GM23338 (cell line): ENCODE data around the gene RFNG.

ENCODE experiments used
- EZH2 ChIP-seq: fragments of 200-600 bp; sonication (generic); IDR thresholded peaks from one replicate; pipeline ENCODE4 v1.8.0; 2017; ENCODE audit warnings: antibody characterized with exemption, mild to moderate bottlenecking, low read depth; ENCODE audit not compliant: unreplicated experiment
- EZH2phosphoT487 ChIP-seq: fragments of 200-600 bp; sonication (generic); IDR thresholded peaks from one replicate; pipeline ENCODE4 v1.8.1; 2018; ENCODE audit warnings: antibody characterized with exemption; ENCODE audit not compliant: unreplicated experiment
- JUNB ChIP-seq: IDR thresholded peaks from one replicate; pipeline ENCODE4 v1.6.1; 2016; ENCODE audit warnings: antibody characterized with exemption; ENCODE audit not compliant: unreplicated experiment
- POLR2AphosphoS5 ChIP-seq: IDR thresholded peaks from 2 replicates; pipeline ENCODE4 v1.6.1; 2016; ENCODE audit warnings: antibody characterized with exemption, low read depth
- STAT1 ChIP-seq: IDR thresholded peaks from one replicate; pipeline ENCODE4 v1.6.1; 2016; ENCODE audit warnings: antibody characterized with exemption; ENCODE audit not compliant: unreplicated experiment
- ZNF331 ChIP-seq: fragments of 250-450 bp; sonication (Bioruptor Pico); IDR thresholded peaks from 2 replicates; pipeline ENCODE4 v1.5.0; 2020; ENCODE audit warnings: low read depth, mild to moderate bottlenecking, moderate library complexity
- TF ChIP-seq, protein P1 (sequence below), 2 experiments: fragments of 200-600 bp in 1 of 2; sonication (generic) in 1 of 2; conservative IDR thresholded peaks; 2 replicates each; pipeline versions ENCODE4 v1.5.1 to v1.6.1; 2016 to 2017; ENCODE audit warnings: antibody characterized with exemption in 2 of 2, low read depth in 2 of 2, mild to moderate bottlenecking in 2 of 2, moderate library complexity in 1 of 2
- TF ChIP-seq, protein P2 (sequence below): IDR thresholded peaks from 2 replicates; pipeline ENCODE4 v1.6.1; 2016; ENCODE audit warnings: antibody characterized with exemption
- TF ChIP-seq, protein P3 (sequence below): IDR thresholded peaks from one replicate; pipeline ENCODE4 v1.6.1; 2018; ENCODE audit warnings: antibody characterized with exemption; ENCODE audit not compliant: unreplicated experiment

DNA sequence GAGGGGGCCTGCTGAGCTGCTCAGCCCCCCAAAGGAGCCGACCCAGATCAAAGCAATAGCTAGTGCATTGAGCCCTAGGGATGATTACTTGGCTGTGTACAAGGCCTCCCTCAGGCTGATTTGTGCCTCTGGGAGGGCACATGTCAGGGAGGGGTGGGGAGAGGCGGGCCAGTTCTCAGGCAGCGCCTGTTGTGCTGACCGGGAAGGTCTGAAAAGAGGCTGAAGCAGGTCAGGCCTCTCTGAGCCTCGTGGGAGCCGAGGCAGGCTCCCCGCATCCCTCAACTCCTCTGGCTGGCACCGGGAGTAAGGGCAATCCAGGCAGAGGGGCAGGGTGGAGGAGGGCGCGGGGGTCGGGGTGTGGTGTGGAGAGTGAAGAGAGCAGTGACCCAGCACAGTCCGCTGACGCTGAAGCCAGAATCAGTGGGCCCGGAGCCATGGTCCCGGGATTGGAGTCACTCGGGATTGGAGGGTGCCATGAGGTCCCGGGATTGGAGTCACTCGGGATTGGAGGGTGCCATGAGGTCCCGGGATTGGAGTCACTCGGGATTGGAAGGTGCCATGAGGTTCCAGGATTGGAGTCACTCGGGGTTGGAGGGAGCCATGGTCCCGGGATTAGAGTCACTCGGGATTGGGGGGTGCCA lies 17.1 kb downstream of the RFNG start:
- TF ChIP-seq, protein P1, sequence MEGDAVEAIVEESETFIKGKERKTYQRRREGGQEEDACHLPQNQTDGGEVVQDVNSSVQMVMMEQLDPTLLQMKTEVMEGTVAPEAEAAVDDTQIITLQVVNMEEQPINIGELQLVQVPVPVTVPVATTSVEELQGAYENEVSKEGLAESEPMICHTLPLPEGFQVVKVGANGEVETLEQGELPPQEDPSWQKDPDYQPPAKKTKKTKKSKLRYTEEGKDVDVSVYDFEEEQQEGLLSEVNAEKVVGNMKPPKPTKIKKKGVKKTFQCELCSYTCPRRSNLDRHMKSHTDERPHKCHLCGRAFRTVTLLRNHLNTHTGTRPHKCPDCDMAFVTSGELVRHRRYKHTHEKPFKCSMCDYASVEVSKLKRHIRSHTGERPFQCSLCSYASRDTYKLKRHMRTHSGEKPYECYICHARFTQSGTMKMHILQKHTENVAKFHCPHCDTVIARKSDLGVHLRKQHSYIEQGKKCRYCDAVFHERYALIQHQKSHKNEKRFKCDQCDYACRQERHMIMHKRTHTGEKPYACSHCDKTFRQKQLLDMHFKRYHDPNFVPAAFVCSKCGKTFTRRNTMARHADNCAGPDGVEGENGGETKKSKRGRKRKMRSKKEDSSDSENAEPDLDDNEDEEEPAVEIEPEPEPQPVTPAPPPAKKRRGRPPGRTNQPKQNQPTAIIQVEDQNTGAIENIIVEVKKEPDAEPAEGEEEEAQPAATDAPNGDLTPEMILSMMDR (conservative IDR thresholded peaks at IDR 0.05; ENCODE audit: low read depth in 2 of 2) = no peak
- TF ChIP-seq JUNB (no peak), POLR2AphosphoS5 (peak; percentile 50; the same call in 1 of the 2 replicates), EZH2 (no peak), EZH2phosphoT487 (no peak), ZNF331 (CRISPR knock-in tag) (no peak), STAT1 (no peak)
- TF ChIP-seq, protein P2, sequence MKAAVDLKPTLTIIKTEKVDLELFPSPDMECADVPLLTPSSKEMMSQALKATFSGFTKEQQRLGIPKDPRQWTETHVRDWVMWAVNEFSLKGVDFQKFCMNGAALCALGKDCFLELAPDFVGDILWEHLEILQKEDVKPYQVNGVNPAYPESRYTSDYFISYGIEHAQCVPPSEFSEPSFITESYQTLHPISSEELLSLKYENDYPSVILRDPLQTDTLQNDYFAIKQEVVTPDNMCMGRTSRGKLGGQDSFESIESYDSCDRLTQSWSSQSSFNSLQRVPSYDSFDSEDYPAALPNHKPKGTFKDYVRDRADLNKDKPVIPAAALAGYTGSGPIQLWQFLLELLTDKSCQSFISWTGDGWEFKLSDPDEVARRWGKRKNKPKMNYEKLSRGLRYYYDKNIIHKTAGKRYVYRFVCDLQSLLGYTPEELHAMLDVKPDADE = no peak
- TF ChIP-seq, protein P3, sequence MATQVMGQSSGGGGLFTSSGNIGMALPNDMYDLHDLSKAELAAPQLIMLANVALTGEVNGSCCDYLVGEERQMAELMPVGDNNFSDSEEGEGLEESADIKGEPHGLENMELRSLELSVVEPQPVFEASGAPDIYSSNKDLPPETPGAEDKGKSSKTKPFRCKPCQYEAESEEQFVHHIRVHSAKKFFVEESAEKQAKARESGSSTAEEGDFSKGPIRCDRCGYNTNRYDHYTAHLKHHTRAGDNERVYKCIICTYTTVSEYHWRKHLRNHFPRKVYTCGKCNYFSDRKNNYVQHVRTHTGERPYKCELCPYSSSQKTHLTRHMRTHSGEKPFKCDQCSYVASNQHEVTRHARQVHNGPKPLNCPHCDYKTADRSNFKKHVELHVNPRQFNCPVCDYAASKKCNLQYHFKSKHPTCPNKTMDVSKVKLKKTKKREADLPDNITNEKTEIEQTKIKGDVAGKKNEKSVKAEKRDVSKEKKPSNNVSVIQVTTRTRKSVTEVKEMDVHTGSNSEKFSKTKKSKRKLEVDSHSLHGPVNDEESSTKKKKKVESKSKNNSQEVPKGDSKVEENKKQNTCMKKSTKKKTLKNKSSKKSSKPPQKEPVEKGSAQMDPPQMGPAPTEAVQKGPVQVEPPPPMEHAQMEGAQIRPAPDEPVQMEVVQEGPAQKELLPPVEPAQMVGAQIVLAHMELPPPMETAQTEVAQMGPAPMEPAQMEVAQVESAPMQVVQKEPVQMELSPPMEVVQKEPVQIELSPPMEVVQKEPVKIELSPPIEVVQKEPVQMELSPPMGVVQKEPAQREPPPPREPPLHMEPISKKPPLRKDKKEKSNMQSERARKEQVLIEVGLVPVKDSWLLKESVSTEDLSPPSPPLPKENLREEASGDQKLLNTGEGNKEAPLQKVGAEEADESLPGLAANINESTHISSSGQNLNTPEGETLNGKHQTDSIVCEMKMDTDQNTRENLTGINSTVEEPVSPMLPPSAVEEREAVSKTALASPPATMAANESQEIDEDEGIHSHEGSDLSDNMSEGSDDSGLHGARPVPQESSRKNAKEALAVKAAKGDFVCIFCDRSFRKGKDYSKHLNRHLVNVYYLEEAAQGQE = no peak
